HG03045 (cell line): ENCODE data around the gene TBC1D24.
A peak's percentile ranks its signal among the peaks of the same experiment; 100 is the strongest.
"Not testable (repeated sequence)": the region's sequence is repeated elsewhere in the genome, so short reads cannot be mapped to it uniquely, and the experiment has no call there.

Experiments
- ATAC-seq: cut with Tn5 transposase; IDR thresholded peaks from one replicate; pipeline ENCODE4 v1.9.1; 2021; ENCODE audit warnings: mild to moderate bottlenecking, moderate library complexity; ENCODE audit not compliant: unreplicated experiment

TBC1D24 gene

GRCh38 chr16:2474877-2475412 lies at the start of gene TBC1D24:
TSS of gene TBC1D24 (plus strand) at chr16:2475127. CDS start at chr16:2496149, 21,022 bp downstream.
- ATAC-seq: peak; percentile 72

GRCh38 chr16:2425825-2426430 lies 49.0 kb upstream of the TBC1D24 start:
- no peak for ATAC-seq

GRCh38 chr16:2426941-2427361 lies 48.0 kb upstream of the TBC1D24 start:
- ATAC-seq: no peak

- ATAC-seq: no peak
Observed at GRCh38 chr16:2427526-2427925, 47.4 kb upstream of the TBC1D24 start.

- ATAC-seq: peak; percentile 2
Observed at GRCh38 chr16:2428051-2428783, 46.7 kb upstream of the TBC1D24 start.

GRCh38 chr16:2428784-2429033 lies 46.2 kb upstream of the TBC1D24 start:
- no peak for ATAC-seq

GRCh38 chr16:2429034-2429770 lies 45.7 kb upstream of the TBC1D24 start, which contains the start of gene CCNF:
TSS of gene CCNF (plus strand) at chr16:2429447. CDS start at chr16:2429482, 35 bp downstream.
- peak; percentile 85 for ATAC-seq

GRCh38 chr16:2429771-2430663 lies 44.9 kb upstream of the TBC1D24 start:
- ATAC-seq: peak; percentile 1

- ATAC-seq: no peak
Observed at GRCh38 chr16:2432286-2432685, 42.6 kb upstream of the TBC1D24 start.

- ATAC-seq: no peak
Observed at GRCh38 chr16:2432801-2433505, 42.0 kb upstream of the TBC1D24 start.

- not testable (repeated sequence) for ATAC-seq
Observed at GRCh38 chr16:2435236-2435635, 39.7 kb upstream of the TBC1D24 start.

- ATAC-seq: no peak
Observed at GRCh38 chr16:2436110-2436509, 38.8 kb upstream of the TBC1D24 start.

- no peak for ATAC-seq
Observed at GRCh38 chr16:2437032-2437790, 37.7 kb upstream of the TBC1D24 start.

- no peak for ATAC-seq
Observed at GRCh38 chr16:2438121-2438520, 36.8 kb upstream of the TBC1D24 start.

- no peak for ATAC-seq
Observed at GRCh38 chr16:2439598-2439997, 35.3 kb upstream of the TBC1D24 start.

- not testable (repeated sequence) for ATAC-seq
Observed at GRCh38 chr16:2441143-2441804, 33.7 kb upstream of the TBC1D24 start.

- ATAC-seq: no peak
Observed at GRCh38 chr16:2443555-2443954, 31.4 kb upstream of the TBC1D24 start.

GRCh38 chr16:2447920-2448583 lies 26.9 kb upstream of the TBC1D24 start:
- ATAC-seq: no peak
